ENCODE measurements around the gene PTMS. TPM values are rescaled to one million over a fixed set of nuclear protein-coding genes. Genes with fewer than 3 reads are reported as not detected.

The PTMS gene
- 100 to 1,000 TPM; 142 to 463 (median 224) TPM for total RNA-seq

- H3K4me1 ChIP-seq: peaks cover 51 to 63% (median 54%) of the 10 kb centered on the region in 4 donors
- 3 to 4% methylated on average over 23 to 29 of the region's 63 CpGs for WGBS, 2 donors
- peak; percentile 74 to 94 for DNase-seq
These were observed at the start of gene PTMS for GRCh38 chr12:6765634-6766581. Gene PTMS, plus strand, starts transcription at chr12:6766363. Its CDS starts 343 bp downstream, at chr12:6766706.

GRCh38 chr12:6716874-6717437 lies 49.2 kb upstream of the PTMS start:
- WGBS, 2 donors: 89 to 90% methylated on average over 10 of the region's 10 CpGs
- H3K27ac ChIP-seq: no peak overlapping the region
- H3K27me3 ChIP-seq: no peaks in the 10 kb centered on the region
- TF ChIP-seq EP300 (IDR thresholded peaks at IDR 0.05) (no peak), POLR2AphosphoS5 (IDR thresholded peaks at IDR 0.05) (no peak), POLR2A (IDR thresholded peaks at IDR 0.05) (no peak), CTCF (IDR thresholded peaks at IDR 0.05) (no peak)
- no peaks in the 10 kb centered on the region for H3K36me3 ChIP-seq
- H3K9me3 ChIP-seq: no peaks in the 10 kb centered on the region
- no peaks in the 10 kb centered on the region for H3K4me1 ChIP-seq
- no peak overlapping the region for H3K4me3 ChIP-seq
- ATAC-seq (ENCODE audit: low FRiP score in 2 of 2) (no peak), DNase-seq (no peak)

More at GRCh38 chr12:6765634-6766581, at the start of gene PTMS:
- no peaks in the 10 kb centered on the region for H3K27me3 ChIP-seq
- TF ChIP-seq POLR2AphosphoS5 (IDR thresholded peaks at IDR 0.05) (peak; percentile 77 to 97), POLR2A (IDR thresholded peaks at IDR 0.05) (peak in 2 of 4 donors; percentile 50 to 81), EP300 (IDR thresholded peaks at IDR 0.05) (no peak), CTCF (IDR thresholded peaks at IDR 0.05) (no peak)
- H3K27ac ChIP-seq: peak within 1 kb of the TSS; percentile 85 to 99 (median 86)
- H3K9me3 ChIP-seq: no peaks in the 10 kb centered on the region
- ATAC-seq (ENCODE audit: low FRiP score in 2 of 2): peak; percentile 45 to 66
- peak within 1 kb of the TSS; percentile 54 to 92 (median 72) for H3K4me3 ChIP-seq
- peaks cover 0 to 17% (median 14%) of the 10 kb centered on the region in 4 donors for H3K36me3 ChIP-seq

GRCh38 chr12:6722863-6723262 lies 43.3 kb upstream of the PTMS start:
- DNase-seq: no peak

More at GRCh38 chr12:6722863-6723262, 43.3 kb upstream of the PTMS start:
- Histone ChIP-seq H3K4me1 (peaks cover 9 to 19% (median 11%) of the 10 kb centered on the region in 4 donors), H3K9me3 (no peaks in the 10 kb centered on the region), H3K36me3 (peaks cover 0 to 5% (median 3%) of the 10 kb centered on the region in 4 donors), H3K27ac (no peak overlapping the region), H3K4me3 (no peak overlapping the region), H3K27me3 (no peaks in the 10 kb centered on the region)
- WGBS, 2 donors: 79 to 85% methylated on average over 3 of the region's 3 CpGs
- no peak for ATAC-seq (ENCODE audit: low FRiP score in 2 of 2)
- no peak for TF ChIP-seq CTCF (IDR thresholded peaks at IDR 0.05)
- no peak for TF ChIP-seq POLR2AphosphoS5 (IDR thresholded peaks at IDR 0.05)
- no peak for TF ChIP-seq EP300 (IDR thresholded peaks at IDR 0.05)
- TF ChIP-seq POLR2A (IDR thresholded peaks at IDR 0.05): no peak

Measured in upper lobe of left lung (tissue), 6 donors.